Astrocyte (in vitro differentiated cells and primary cell): ENCODE results near the gene STX11.

Source experiments
- CTCF ChIP-seq: IDR thresholded peaks from 2 replicates; pipeline ENCODE4 v1.5.1; 2011; ENCODE audit warnings: low read depth, mild to moderate bottlenecking, inconsistent platforms, low read length, moderate library complexity; ENCODE audit not compliant: insufficient read depth
- EZH2 ChIP-seq: IDR thresholded peaks from 2 replicates; pipeline ENCODE4 v1.6.1; 2012; ENCODE audit warnings: mild to moderate bottlenecking, low read length, inconsistent platforms; ENCODE audit not compliant: insufficient read depth

- TF ChIP-seq EZH2 (no peak), CTCF (no peak)
Measured at GRCh38 chr6:144122861-144123260, 27.5 kb upstream of the STX11 start.
